ENCODE data around the gene ZNF436. TPM values are rescaled to one million over a fixed set of nuclear protein-coding genes. Genes with fewer than 3 reads are reported as not detected.

The ZNF436 gene
- total RNA-seq, 1 donor from 2014 or later = 26.0 TPM

GRCh38 chr1:23407016-23407630 lies 37.5 kb upstream of the ZNF436 start:
- H3K4me3 Mint-ChIP-seq (ENCODE audit: unreplicated experiment) = no peak overlapping the region
- DNase-seq (ENCODE audit: low spot score) = no peak
- peaks cover 3% of the 10 kb centered on the region for H3K27me3 Mint-ChIP-seq (ENCODE audit: unreplicated experiment)
- TF ChIP-seq, protein P1, sequence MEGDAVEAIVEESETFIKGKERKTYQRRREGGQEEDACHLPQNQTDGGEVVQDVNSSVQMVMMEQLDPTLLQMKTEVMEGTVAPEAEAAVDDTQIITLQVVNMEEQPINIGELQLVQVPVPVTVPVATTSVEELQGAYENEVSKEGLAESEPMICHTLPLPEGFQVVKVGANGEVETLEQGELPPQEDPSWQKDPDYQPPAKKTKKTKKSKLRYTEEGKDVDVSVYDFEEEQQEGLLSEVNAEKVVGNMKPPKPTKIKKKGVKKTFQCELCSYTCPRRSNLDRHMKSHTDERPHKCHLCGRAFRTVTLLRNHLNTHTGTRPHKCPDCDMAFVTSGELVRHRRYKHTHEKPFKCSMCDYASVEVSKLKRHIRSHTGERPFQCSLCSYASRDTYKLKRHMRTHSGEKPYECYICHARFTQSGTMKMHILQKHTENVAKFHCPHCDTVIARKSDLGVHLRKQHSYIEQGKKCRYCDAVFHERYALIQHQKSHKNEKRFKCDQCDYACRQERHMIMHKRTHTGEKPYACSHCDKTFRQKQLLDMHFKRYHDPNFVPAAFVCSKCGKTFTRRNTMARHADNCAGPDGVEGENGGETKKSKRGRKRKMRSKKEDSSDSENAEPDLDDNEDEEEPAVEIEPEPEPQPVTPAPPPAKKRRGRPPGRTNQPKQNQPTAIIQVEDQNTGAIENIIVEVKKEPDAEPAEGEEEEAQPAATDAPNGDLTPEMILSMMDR (IDR thresholded peaks at IDR 0.05; ENCODE audit: unreplicated experiment) = no peak
- peaks cover 8% of the 10 kb centered on the region for H3K4me1 Mint-ChIP-seq (ENCODE audit: unreplicated experiment)
- H3K36me3 Mint-ChIP-seq (ENCODE audit: low read depth, unreplicated experiment) = peaks cover under 1% of the 10 kb centered on the region
- no peaks in the 10 kb centered on the region for H3K9me3 Mint-ChIP-seq (ENCODE audit: unreplicated experiment)
- H3K27ac Mint-ChIP-seq (ENCODE audit: unreplicated experiment) = no peak overlapping the region

DNA sequence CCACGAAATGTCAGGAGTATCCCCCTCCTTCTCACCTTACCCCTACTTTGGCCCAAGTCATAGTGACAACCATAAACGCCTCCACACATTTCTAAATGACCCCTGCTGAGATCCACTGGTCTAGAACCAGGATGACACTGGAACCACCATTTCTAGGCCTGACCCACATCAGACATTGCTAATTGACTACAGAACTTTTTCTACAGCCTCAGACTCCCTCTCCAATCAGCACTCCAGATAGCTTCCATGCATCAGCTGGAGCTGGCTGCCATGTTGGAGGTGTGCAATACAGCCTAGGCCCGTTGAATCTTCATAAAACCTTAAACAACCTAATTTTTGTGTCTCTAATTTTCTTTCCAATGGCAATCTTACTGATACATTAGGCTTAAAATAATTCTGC lies 36.3 kb upstream of the ZNF436 start:
- no peaks in the 10 kb centered on the region for H3K9me3 Mint-ChIP-seq (ENCODE audit: unreplicated experiment)
- peaks cover 3% of the 10 kb centered on the region for H3K27me3 Mint-ChIP-seq (ENCODE audit: unreplicated experiment)
- peaks cover 8% of the 10 kb centered on the region for H3K4me1 Mint-ChIP-seq (ENCODE audit: unreplicated experiment)
- no peak for DNase-seq (ENCODE audit: low spot score)
- H3K36me3 Mint-ChIP-seq (ENCODE audit: low read depth, unreplicated experiment) = peaks cover 3% of the 10 kb centered on the region
- TF ChIP-seq, protein P1 (IDR thresholded peaks at IDR 0.05; ENCODE audit: unreplicated experiment) = no peak
- H3K4me3 Mint-ChIP-seq (ENCODE audit: unreplicated experiment) = no peak overlapping the region
- H3K27ac Mint-ChIP-seq (ENCODE audit: unreplicated experiment) = no peak overlapping the region

- Mint-ChIP-seq H3K36me3 (ENCODE audit: low read depth, unreplicated experiment) (peaks cover 3% of the 10 kb centered on the region), H3K9me3 (ENCODE audit: unreplicated experiment) (no peaks in the 10 kb centered on the region), H3K4me1 (ENCODE audit: unreplicated experiment) (peaks cover 11% of the 10 kb centered on the region), H3K4me3 (ENCODE audit: unreplicated experiment) (no peak overlapping the region), H3K27me3 (ENCODE audit: unreplicated experiment) (peaks cover 3% of the 10 kb centered on the region), H3K27ac (ENCODE audit: unreplicated experiment) (no peak overlapping the region)
- TF ChIP-seq, protein P1 (IDR thresholded peaks at IDR 0.05; ENCODE audit: unreplicated experiment) = peak; percentile 94
- peak; percentile 88 for DNase-seq (ENCODE audit: low spot score)
Observed at GRCh38 chr1:23403735-23404486, 34.3 kb upstream of the ZNF436 start.

DNA sequence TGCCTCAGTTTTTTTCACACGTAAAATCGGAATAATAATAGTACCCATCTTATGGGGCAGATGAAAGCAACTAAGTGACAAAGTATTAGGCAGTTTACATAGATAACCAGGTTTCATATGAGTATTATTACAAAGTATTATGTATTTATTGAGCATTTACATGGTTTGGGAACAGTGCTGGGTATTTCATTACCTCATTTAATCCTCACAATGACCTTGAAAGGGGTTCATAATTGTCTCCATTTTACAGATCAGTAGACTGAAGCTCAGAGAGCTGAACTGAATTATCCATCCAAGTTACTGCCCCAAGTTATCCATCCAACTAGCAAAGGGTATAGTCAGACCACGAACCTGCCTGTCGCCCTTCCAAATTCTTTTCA lies 33.7 kb upstream of the ZNF436 start:
- Mint-ChIP-seq H3K27ac (ENCODE audit: unreplicated experiment) (no peak overlapping the region), H3K36me3 (ENCODE audit: low read depth, unreplicated experiment) (peaks cover 3% of the 10 kb centered on the region), H3K4me1 (ENCODE audit: unreplicated experiment) (peaks cover 11% of the 10 kb centered on the region), H3K27me3 (ENCODE audit: unreplicated experiment) (peaks cover 5% of the 10 kb centered on the region), H3K9me3 (ENCODE audit: unreplicated experiment) (no peaks in the 10 kb centered on the region), H3K4me3 (ENCODE audit: unreplicated experiment) (no peak overlapping the region)
- TF ChIP-seq, protein P1 (IDR thresholded peaks at IDR 0.05; ENCODE audit: unreplicated experiment) = no peak
- DNase-seq (ENCODE audit: low spot score) = no peak

GRCh38 chr1:23403038-23403336 lies 33.4 kb upstream of the ZNF436 start:
- Mint-ChIP-seq H3K36me3 (ENCODE audit: low read depth, unreplicated experiment) (peaks cover 3% of the 10 kb centered on the region), H3K4me1 (ENCODE audit: unreplicated experiment) (peaks cover 11% of the 10 kb centered on the region), H3K9me3 (ENCODE audit: unreplicated experiment) (no peaks in the 10 kb centered on the region), H3K27ac (ENCODE audit: unreplicated experiment) (no peak overlapping the region), H3K27me3 (ENCODE audit: unreplicated experiment) (peaks cover 7% of the 10 kb centered on the region), H3K4me3 (ENCODE audit: unreplicated experiment) (no peak overlapping the region)
- no peak for DNase-seq (ENCODE audit: low spot score)
- TF ChIP-seq, protein P1 (IDR thresholded peaks at IDR 0.05; ENCODE audit: unreplicated experiment) = no peak

Data from endothelial cell (in vitro differentiated cells).